Measurements from ENCODE around the gene CLDN5.
"Not testable (repeated sequence)": the region's sequence is repeated elsewhere in the genome, so short reads cannot be mapped to it uniquely, and the experiment has no call there.

The CLDN5 gene

GRCh38 chr22:19547620-19548019 lies 23.4 kb upstream of the CLDN5 start:
- no peak for FAIRE-seq

GRCh38 chr22:19546680-19547079 lies 22.5 kb upstream of the CLDN5 start:
- no peak for FAIRE-seq

DNA sequence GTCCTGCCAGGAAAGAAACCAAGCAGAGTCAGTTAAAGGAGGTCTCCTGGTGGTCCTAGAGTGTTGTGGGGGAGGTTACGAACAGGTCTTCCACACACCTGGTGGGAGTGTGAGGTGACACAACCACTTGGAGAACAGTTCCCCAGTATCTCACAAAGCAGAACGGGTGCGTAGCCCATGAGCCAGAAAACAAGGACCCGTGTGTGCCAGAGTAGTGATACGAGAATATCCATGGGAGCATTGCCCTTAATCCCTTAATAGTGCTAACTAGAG lies 21.7 kb upstream of the CLDN5 start:
- no peak for FAIRE-seq

- FAIRE-seq, result no peak
Measured at GRCh38 chr22:19543970-19544708, 19.9 kb upstream of the CLDN5 start.

DNA sequence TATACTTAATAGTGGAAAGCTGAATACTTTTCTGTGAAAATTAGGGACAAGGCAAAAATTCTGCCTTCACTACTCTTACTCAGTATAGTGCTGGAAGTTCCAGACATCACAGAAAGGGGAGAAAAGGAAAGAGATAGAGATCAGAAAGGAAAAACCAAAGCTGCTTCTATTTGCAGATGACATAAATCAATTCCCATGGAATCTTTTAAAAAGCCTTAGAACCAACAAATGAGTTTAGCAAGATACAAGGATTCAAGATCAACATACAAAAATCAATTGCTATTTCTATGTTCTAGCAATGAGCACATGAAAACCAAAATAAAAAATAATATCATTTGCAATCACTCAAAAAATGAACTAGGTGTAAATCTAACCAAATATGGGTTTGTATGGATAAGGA lies 16.2 kb upstream of the CLDN5 start:
- FAIRE-seq, result no peak

DNA sequence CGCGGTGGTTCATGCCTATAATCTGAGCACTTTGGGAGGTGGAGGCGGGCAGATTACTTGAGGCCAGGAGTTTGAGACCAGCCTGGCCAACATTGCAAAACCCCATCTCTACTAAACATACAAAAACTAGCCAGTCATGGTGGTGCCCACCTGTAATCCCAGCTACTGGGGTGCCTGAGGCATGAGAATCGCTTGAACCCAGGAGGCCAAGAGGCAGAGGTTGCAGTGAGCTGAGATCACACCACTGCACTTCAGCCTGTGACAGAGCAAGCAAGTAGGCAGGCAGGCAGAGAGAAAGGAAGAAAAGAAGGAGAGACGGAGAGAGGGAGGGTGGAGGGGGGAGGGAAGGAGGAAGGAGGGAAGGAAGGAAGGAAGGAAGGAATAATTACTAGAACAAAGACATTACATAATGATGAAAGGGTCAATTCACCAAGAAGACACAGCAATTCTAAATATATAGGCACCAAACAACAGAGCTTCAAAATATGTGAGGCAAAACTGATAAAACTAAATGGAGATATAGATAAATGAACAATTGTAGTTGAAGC lies 13.8 kb upstream of the CLDN5 start:
- no peak for FAIRE-seq

GRCh38 chr22:19536564-19536963 lies 12.4 kb upstream of the CLDN5 start:
- FAIRE-seq, result no peak

DNA sequence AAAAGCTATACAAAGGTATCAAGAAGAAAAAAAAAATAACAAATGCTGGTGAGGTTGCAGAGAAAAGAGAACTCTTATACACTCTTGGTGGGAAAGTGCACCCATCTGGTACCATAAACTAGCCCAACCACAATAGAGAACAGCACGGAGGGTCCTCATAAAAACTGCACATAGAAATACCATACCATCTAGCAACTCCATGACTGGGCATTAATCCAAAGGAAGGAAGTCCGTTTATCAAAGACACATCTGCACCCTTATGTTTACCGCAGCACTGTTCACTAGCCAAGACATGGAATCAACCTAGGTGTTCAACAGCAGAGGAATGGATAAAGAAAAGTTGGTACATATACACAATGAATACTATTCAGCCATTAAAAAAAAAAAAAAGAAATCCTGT lies 10.8 kb upstream of the CLDN5 start:
- FAIRE-seq, result no peak

DNA sequence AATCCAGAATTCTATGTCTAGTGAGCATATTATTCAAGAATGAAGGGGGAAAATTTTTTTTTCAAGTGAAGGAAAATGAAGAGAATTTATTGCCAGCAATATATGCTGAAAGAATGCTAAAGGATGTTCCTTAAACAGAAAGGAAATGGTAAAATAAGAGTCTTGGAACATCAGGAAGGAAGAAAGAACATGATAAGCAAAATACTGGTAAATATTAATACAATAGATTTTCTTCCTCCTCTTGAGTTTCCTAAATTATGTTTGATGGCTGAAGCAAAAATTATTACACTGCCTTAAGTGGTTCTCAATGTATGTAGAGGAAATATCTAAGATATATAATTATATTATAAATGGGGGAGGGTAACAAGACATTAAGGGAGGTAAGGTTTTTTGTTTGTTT lies 9.6 kb upstream of the CLDN5 start:
- no peak for FAIRE-seq

DNA sequence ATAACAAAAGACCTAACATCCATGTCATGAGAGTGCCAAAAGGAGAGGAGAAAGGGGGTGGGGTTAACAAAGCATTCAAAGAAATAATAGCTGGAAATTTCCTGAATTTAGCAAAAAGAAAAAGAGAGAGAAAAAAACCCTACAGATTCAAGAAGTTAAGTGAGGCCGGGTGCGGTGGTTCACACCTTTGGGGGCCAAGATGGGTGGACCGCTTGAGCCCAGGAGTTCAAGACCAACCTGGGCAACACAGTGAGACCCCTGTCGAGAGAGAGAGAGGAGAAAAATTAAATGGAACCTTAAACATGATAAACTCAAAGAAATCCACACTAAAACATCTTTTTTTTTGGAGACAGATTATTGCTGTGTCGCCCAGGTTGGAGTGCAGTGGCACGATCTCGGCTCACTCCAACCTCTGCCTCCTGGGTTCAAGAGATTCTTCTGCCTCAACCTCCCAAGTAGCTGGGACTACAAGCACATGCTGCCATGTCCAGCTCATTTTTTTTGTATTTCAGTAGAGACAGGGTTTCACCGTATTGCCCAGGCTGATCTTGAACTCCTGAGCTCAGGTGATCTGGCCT lies 8.9 kb upstream of the CLDN5 start:
- no peak for FAIRE-seq

GRCh38 chr22:19531327-19531726 lies 7.1 kb upstream of the CLDN5 start:
- FAIRE-seq, result not testable (repeated sequence)

DNA sequence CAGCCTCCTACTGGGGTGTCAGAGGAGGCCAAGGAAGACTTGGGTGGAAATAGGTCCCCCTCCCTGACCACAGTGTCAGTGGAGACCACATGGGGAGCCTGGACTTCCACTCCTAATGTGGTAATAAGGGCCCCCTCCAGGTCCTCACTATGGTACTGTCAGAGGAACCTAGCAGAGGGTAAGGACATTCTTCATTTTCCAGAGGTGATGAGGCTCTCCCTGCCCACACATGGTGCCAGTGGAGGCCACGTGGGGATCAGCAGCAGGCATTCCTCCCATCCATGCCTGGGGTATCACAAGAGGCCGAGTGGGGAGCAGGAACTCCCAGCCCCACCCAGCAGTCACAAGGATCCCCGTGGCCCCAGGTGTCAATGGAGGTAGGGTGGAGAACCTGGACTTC lies 6.5 kb upstream of the CLDN5 start:
- FAIRE-seq, result no peak

DNA sequence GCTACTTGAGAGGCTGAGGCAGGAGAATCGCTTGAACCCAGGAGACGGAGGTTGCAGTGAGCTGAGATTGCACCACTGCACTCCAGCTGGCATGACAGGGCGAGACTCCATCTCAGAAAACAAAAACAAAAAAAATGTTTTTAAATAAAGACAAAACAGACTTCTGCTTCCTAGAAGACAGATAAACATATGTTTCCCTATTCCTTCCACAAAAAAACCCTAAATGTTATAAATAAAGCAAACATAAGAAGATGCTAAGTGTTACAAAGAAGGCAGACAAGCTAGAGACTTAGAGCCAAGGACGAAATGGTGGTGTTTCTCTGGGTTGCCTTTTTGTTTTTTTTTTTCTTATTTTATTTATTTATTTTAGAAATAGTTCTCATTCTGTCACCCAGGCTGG lies 5.6 kb upstream of the CLDN5 start:
- no peak for FAIRE-seq

GRCh38 chr22:19527861-19528417 lies 3.7 kb upstream of the CLDN5 start:
- no peak for FAIRE-seq

DNA sequence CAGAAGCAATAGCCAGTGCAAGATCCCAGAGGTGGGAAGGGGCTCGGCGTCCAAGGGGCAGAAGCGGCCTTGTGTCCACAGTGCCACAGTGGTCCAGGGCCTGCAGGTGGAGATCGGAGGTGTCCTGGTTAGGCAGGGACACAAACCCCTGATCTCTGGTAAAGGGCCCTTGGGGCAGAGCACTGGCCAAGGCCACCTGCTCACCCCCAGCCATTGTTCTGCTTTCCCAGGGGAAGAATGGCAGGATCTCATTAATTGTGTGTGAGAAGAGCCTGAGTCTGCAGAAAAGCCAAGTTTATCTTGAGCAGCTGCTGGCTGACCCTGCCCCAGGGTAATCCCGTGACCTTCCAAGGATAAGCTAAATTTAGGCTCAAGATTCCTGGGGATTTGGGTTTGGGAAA lies 3.1 kb upstream of the CLDN5 start:
- no peak for FAIRE-seq

GRCh38 chr22:19526702-19527111 lies 2.5 kb upstream of the CLDN5 start:
- FAIRE-seq, result no peak

- FAIRE-seq, result no peak
Measured at GRCh38 chr22:19526076-19526701, 2.0 kb upstream of the CLDN5 start.

GRCh38 chr22:19525666-19526065 lies 1.5 kb upstream of the CLDN5 start:
- no peak for FAIRE-seq

DNA sequence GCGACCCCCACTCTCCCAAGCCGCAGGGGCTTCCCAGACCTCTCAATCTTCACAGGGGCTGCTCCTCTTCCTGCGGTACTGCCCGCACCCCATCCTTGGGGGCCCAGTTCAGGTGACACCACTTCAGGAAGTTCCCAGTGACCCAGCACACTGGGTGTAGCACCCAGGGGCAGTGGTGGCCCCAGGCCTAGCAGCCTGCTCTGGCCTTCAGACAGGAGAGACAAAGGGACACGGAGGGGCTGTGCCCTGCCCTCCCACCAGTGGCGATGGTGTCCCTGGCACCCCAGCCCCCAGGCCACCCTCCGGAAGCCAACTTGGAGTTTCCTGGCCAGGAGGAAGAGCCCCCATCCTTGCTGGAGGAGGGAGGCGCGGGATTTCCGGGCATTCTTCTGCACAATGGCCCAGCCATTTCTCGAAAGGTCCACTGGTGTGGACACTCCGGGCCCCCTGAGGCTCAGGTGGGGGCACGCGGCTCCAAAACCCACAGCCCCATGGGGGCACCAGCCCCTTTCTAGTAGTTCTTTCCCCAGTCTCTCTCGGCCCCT lies 978 bp upstream of the CLDN5 start:
- no peak for FAIRE-seq

DNA sequence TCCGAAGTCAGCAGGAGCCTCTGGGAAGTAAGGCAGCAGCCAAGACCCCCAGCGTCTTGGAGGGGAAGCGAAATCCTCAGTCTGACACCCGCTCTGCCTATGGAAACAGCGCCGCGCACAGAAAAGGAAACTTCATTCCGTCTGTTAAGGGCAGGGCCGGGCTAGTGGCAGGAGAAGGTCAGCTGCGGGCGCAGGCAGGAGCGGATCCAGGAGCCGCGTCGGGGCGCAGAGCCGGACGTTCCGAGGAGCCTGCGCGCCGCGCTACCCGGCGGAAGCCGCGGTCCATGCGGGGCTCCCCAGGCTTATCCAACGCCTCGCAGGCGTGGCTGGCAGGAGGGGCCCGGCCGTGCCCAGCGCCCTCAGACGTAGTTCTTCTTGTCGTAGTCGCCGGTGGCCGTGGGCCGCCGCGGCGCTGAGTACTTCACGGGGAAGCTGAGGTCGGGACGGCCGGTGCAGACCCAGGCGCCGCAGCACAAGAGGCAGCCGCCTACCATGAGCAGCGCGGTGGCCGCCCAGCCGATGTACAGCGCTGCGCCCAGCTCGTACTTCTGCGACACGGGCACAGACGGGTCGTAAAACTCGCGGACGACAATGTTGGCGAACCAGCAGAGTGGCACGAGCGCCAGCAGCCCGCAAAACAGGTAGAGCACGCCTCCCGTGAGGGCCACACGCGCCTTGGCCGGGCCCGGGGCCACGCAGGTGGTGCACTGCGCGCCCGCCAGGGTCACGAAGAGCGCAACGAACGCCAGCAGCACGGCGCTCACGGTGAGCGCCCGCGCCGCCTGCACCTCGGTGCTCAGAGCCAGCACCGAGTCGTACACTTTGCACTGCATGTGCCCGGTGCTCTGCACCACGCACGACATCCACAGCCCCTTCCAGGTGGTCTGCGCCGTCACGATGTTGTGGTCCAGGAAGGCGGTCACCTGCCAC lies 705 bp downstream of the CLDN5 start:
- no peak for FAIRE-seq

GRCh38 chr22:19522881-19523239 lies 1.4 kb downstream of the CLDN5 start:
- no peak for FAIRE-seq

- FAIRE-seq, result no peak
Measured at GRCh38 chr22:19522190-19522880, 1.9 kb downstream of the CLDN5 start.
